Fibroblast of peridontal ligament (primary cell): ENCODE results near the gene GGTLC2.
"Not testable (repeated sequence)": the region's sequence is repeated elsewhere in the genome, so short reads cannot be mapped to it uniquely, and the experiment has no call there.

Source experiments
- DNase-seq: peaks from one replicate; pipeline ENCODE4 v3.0.0-alpha.2; 2010; ENCODE audit errors: extremely low read depth

The GGTLC2 gene

DNA sequence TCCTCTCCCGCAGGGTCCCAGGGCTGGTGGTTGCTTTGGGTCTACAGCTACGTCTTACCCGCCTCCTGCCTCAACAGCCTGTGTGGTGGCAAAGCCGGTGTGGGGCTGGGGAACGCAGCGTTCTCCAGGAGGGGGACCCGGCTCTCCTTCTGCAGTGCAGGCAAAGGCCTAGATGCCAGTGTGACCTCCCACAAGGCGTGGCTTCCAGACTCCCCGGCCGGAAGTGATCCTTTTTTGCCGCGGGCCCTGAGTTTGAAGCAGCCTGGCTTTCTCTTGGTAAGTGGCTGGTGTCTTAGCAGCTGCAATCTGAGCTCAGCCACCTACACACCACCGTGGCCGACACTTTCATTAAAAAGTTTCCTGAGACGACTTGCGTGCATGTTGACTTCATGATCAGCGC, 6.1 kb upstream of the GGTLC2 start:
- DNase-seq = not testable (repeated sequence)

DNA sequence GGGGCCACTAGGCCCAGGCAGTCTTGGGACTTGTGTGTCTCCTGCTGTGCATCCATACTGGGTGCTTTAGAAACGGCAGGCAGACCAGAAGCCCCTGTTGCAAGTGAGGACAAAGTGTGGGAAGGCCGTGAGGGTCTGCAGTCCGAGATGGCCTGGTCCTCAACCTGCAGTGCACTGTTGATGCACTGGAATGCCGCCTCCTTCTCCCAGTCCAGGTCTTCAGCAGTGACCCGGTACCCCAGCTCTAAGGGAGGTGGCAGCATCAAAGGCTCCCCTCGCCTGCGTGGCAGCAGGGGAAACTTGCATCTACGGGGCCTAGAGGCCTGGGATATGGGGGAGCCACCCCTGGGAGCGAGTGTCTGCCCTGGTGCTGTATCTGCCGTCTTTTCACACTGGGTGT, 2.2 kb upstream of the GGTLC2 start:
- DNase-seq = not testable (repeated sequence)

DNA sequence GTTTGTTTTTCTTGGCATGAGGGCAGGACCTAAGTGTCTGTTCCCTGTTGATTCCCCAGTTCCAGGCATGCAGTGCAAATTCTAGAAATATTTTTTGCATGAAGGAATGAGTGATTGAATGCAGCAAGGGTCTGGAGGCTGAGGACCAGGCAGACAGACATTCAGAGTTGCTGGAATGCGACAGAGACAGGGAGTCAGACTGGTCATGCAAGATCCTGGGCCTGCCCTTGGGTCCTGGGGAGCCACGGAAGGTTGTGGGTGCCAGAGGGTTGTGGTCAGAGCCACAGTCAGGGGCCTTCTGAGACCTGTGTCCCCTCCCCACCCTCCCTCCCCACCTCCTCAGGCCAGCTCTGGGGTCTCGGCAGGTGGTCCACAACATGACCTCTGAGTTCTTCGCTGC, 1.6 kb downstream of the GGTLC2 start:
- DNase-seq = not testable (repeated sequence)

DNA sequence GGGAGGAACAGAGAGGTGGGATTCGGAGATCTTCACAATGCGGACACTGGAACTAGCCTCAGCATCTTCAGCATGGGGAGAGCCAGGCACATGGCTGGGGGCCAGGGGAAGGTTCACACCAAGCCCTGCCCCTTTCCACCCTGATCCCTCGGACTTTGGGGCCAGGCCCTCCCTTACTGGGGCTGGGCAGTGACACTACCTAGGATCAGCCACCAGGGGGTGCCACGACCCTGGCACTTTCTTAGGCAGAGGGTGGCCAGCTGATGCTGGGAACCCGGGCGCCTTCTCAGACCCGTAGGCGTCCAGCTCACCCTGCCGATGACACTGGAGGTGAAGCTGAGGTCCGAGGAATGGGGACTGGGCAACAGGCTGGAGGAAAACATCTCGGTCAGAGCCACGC, 3.5 kb downstream of the GGTLC2 start:
- not testable (repeated sequence) for DNase-seq

DNA sequence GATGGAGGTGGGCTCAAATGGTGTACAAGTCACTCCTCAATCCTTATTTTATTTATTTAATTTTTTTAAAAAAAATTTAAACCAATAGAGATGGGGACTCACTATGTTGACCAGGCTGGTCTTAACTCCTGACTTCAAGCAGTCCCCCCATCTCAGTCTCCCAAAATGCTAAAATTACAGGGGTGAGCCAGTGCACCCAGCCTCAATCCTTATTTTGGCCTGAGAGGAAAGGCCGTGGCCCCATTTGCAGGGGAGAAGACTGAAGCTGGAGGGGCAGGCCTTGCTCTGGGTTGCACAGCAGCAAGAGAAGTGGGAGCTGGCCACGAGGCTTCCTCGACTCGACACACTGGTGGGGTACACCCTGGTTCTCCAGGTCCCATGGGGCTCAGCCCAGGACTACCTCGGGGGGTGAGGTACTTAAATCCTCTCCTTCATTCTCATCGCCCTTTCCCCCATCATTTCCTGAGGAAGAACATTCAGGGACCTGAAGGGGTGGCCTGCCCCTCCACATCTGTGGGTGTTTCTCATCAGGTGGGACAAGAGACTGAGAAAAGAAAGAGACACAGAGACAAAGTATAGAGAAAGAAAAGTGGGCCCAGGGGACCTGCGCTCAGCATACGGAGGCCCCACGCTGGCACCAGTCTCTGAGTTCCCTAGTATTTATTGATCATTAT, 4.6 kb downstream of the GGTLC2 start:
- not testable (repeated sequence) for DNase-seq

DNA sequence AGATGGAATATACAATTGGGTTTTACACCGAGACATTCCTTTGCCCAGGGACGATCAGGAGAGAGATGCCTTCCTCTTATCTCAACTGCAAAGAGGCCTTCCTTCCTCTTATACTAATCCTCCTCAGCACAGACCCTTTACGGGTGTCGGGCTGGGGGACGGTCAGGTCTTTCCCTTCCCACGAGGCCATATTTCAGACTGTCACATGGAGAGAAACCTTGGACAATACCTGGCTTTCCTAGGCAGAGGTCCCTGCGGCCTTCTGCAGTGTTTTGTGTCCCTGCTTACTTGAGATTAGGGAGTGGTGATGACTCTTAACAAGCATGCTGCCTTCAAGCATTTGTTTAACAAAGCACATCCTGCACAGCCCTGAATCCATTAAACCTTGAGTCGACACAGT, 5.3 kb downstream of the GGTLC2 start:
- DNase-seq = not testable (repeated sequence)

DNA sequence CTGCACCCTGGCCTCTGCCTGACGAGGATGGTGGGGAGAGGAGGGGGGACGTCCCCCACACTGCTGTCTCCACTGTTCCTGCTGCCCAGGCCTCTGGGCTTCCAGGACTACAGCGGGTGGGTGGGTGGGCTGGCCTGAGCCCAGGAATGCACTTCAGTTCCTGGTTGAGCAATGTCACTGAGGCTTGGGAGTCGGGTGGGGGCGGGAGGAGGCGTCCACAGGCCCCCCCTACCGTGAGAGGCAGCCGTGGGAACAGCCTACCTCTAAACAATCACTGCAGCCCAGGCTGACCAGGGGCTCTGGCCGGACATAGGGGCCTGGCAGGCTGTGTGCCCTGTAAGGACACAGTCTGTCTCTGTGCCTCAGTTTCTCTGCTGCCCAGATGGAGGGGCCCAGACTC, 6.0 kb downstream of the GGTLC2 start:
- DNase-seq = not testable (repeated sequence)

DNA sequence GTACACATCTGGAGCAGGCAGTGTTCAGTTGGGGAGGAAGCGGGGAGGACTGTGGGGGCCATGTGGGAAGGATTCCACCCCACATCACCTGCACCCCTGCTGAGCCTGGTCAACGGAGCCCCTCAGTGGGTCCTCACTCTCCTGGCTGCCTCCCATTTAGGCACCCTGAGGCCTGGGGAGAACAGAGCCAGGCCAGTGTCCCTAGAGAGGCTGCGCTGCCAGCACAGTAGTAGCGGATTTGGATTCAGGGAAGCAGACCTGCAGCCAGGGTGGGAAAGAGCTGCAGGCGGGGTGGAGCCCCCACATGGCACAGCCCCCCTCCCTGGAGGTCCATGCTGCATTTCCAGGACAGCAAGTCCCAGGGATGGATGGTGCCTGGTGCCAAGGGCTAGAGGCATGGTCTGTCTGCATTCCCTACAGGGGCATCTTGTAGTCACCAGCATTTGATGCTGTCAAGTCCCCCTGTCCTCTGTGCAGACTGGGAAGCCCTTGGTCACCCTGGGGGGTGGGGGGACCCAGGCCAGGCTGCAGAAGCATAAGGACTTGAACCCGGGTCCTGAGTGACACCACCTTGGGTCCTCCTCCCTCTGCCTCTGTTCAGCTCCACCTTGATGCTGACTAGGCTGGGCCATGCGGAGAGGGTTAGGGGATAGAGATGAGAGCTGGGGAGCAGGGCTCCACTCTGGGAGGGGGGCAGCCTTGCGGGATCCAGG, 6.5 kb downstream of the GGTLC2 start:
- DNase-seq = not testable (repeated sequence)

DNA sequence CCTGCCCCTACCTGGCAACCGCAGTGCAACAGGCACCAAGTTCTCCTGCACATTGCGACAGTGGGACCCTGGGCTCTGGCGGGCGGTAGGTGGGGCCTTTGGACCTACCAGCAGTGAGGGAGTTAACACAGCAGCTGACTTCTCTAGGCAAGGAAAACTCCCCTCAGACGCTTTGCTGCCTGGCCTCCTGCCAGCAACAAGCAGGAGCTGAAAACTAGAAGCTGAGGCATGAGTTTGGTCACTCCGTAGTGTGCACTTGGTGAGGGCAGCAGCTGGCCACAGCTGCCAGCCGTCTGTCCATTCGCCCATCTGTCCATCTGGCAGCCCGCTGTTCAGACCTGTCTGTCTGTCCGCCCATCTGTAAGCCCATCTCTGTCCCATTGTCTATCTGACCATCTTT, 7.2 kb downstream of the GGTLC2 start:
- peak; percentile 24 for DNase-seq

DNA sequence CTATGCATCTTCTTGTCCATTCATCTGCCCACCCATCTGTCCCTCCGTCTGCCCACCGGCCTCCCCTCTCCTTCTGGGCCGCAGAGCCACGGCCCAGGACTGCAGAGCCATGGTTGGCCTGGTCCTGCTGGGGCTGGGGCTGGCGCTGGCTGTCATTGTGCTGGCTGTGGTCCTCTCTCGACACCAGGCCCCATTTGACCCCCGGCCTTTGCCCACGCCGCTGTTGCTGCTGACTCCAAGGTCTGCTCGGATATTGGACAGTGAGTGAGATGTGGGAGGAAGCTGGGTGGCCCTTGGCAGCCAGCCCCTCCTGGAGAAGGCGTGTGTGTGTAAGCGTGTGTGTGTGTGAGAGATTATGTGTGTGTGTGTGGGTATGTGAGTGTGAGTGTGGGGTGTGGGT, 7.7 kb downstream of the GGTLC2 start:
- not testable (repeated sequence) for DNase-seq

DNA sequence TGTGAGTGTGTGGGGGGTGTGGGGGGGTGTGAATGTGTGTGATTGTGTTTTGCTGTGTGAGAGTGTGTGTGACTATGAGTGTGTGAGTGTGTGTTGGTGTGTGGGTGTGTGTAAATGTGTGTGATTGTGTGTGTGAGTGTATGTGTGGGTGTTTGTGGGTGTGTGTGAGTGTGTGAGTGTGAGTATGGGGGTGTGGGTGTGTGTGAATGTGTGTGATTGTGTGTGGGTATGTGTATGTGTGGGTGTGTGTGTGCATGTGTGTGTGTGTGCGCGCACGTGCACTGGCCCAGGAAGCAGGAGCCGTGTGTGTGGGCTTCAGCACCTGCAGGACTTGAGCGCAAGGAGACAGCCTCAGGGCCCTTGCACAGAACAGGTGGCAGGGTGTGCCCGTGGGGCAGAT, 8.2 kb downstream of the GGTLC2 start:
- DNase-seq = not testable (repeated sequence)

DNA sequence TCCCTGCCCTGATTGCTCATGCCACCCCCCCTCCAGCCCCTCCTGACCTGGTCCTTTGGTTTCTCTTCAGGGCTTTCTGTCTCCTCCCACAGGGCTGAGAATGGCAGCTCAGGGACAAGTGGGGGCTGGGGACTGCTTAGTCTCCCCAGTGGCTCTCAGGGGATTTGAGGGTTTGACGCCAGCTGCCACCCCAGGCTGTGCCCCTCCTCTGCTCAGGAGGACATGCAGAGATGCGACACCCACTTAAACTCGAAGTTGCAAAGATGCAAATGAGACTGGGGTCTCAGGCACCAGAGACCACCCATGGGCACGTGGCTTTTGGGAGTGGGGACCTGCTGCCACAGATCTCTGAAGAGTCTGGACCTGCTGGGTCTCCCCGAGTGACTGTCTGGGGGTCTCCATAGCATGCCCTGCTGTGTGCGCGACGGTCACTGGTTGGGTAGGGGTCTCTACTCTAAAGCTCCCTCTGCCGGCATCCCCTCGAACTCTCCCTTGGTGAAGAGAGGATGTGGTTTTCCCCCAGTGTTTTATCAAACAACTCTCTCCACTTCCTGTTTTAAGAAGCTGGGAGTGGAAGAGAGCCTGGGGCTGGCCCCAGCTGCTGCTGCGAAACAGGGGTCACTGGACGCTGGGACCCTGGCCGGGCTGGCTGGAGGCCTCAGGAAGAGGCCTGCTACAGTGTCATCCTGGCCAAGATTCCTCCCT, 9.4 kb downstream of the GGTLC2 start:
- not testable (repeated sequence) for DNase-seq

DNA sequence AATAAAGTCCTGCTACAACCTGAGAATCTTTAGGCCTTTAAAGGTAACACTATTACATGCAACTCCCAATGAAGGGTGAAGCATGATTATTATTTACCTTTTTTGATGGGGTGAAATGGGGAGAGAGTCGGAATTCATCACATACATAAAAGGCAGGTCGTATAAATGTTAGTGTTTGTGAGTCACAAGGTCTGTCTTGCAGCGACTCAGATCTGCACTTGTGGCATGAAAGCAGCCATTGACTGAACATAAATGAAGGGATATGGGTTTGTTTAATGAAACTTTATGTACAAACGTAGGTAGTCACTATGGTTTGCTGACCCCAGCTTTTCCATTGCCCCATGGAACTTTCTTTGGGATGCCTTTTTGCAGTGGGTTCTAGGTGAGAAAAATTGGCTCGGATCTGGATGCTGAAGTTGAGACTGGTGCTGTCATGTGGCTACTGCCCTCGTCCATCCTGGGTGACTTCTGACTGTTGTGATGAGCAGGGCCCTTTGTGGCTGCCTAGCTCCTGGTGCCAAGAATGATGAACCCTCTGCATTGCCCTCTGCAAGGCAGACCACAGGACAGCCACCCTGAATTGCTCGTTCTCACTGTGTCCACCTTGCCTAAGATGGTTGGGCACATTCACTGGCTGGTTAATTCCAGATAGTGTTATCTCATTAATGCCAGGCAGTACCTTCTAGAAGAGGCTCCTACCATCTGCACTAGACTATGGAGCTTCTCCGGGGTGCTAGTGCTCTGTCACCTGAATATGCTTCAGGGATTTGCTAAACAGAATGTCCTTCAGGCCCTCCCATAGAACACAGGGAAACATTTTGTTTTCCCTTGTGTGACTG, 11.3 kb downstream of the GGTLC2 start:
- no peak for DNase-seq

DNA sequence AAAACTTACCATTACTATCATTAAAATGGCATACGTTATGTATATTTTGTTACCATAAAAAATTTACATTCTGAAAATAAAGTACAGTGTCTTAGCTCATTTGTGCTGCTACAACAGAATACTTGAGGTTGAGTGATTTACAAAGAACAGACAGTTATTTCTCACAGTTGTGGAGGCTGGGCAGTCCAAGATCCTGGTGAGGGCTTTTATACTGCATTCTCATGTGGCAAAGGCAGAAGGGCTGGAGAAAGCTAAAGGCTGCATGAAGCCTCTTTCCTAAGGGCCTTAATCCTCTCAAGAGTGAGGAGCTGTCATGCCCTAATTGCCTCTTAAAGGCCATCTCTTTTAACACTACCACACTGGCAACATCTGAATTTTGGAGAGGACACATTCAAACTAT, 13.3 kb downstream of the GGTLC2 start:
- DNase-seq = no peak

DNA sequence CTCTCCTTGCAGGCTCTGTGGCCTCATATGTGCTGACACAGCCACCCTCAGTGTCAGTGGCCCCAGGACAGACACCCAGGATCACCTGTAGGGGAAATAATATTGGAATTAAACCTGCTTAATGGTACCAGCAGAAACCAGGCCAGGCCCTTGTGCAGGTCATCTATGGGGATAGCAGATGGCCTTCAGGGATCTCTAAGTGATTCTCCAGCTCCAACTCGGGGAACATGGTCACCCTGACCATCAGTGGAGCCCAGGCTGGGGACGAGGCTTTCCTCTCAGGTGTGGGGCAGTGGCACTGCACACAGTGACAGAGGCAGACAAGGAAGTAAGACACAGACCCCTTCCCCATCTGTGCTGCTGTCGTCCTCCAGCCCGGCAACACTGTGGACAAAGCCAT, 16.9 kb downstream of the GGTLC2 start:
- no peak for DNase-seq

DNA sequence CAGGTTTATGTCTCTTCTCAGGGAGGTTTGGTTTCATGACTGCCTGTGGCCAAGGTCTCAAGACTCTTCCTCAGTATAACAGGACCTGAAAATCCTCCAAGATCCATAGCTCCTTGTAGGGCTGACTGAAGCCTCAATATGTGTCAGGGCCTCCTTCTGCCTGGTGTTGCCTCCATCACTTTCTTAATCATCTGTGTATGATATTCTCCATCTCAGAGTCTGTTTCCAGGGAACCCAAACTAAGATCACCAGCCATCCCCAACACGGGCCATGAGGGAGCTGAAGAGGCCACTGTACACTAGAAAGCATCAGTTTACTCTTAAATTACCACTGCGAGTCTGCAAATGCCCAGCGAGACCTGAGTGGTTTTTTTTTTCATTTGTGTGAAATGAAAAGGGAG, 17.7 kb downstream of the GGTLC2 start:
- DNase-seq = no peak

DNA sequence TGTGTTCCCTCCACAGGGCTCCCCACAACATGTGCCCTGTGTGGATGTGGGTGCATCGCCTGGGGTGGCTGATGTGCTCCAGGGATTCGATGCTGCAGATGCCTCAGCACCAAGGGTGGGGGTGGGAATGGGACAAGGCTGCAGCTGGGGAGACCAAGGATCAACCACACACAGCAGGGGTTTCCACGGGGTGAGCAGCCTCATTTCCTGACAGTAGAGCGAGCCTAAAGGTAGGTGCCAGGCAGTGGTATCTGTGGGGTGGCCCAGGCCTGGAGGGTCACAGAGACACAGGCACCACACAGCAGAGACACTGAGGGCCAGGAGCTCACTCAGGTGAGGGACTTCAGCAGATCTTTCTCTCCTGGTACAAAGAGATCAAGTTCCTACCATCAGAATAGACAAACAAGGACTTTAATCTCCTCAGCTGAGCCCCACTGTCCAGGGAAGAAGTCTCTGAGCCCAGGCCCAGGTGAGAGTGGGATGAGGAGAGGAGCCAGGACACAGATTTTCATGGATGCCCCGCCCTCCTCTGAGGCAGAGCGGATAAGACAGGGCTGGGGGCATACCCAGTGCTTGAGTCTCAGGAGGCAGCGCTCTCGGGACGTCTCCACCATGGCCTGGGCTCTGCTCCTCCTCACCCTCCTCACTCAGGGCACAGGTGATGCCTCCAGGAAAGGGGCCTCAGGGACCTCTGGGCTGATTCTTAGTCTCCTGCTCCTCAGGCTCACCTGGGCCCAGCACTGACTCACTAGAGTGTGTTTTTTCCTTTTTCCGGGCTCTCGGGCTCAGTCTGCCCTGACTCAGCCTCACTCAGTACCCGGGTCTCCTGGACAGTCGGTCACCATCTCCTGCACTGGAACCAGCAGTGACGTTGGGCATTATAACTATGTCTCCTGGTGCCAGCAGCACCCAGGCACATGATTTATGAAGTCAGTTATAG, 19.7 kb downstream of the GGTLC2 start:
- DNase-seq = no peak

DNA sequence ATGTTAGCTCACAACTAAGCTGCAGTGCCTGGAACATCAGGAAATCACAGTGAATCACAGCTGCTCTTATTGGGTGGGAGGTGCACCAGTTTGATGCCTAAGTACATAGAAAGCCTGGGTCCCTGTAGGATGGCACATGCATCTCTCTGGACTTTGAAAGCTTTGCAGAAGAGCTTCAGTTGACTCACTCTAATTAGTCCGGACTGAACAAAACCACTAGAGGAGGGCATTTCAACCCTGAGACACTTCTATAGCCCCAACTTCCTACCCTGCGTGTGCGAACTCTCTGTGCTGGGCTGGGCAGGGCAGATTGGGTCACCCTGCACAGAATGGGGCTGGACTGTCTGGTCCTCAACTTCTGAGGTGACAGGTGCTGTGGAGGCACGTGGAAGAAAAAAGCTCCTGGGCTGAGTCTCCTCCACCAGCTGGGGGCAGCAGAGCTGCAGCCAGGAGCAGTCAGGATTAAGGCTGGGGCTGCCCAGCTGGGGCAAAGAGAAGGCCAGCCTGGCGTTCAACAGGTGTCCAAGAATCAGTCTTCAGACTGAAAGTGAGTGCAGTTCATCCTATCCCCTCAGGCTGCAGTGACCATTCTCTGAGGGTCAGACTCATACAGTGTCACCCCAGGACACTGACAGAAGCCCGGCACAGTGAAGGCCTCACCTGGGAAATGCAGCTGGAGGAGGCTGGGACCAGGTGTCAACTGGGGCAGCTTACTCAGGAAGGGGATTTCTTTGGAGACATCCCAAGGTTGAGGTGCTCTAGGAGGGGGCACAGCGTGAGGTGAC, 22.1 kb downstream of the GGTLC2 start:
- peak; percentile 41 for DNase-seq

DNA sequence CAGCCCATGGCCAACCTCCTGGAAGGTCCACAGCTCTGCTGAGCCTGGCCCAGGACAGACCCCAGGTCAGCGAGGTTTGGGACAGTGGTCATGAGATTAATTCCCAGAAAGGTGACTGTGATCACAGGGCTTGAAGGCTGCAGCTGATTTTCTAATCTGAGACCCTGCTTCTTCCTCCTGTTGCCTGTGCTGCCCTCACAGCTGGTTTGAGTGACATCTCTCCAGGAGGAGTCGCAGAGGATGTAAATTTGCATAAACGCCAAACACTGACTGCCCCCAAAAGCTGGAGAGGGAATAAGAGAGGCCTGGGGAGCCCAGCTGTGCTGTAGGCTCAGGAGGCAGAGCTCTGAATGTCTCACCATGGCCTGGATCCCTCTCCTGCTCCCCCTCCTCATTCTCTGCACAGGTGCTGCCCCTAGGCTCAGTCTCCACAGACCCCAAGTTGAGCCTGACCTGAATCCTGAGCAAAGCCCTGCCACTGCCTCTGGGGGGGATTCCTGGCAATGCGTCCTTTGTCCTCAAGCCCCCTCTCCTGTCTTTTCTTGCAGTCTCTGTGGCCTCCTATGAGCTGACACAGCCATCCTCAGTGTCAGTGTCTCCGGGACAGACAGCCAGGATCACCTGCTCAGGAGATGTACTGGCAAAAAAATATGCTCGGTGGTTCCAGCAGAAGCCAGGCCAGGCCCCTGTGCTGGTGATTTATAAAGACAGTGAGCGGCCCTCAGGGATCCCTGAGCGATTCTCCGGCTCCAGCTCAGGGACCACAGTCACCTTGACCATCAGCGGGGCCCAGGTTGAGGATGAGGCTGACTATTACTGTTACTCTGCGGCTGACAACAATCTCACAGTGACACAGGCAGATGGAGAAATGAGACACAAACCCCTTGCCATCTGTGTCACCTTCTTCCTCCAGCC, 23.8 kb downstream of the GGTLC2 start:
- DNase-seq = no peak
